Muscle of leg (tissue), 11 donors: ENCODE results near the gene VAV2. TPM values are rescaled to one million over a fixed set of nuclear protein-coding genes. Genes with fewer than 3 reads are reported as not detected.

ENCODE experiments used
- DNase-seq: peaks from one replicate; pipeline ENCODE4 v3.0.0; 2013
- H3K27ac ChIP-seq: one replicate; pipeline ENCODE4 v1.5.1; 2013; ENCODE audit warnings: mild to moderate bottlenecking, low read length, control low read depth
- H3K27me3 ChIP-seq: one replicate; pipeline ENCODE4 v1.6.1; 2013; ENCODE audit warnings: low read length; ENCODE audit not compliant: control insufficient read depth, insufficient read depth
- H3K36me3 ChIP-seq: one replicate; pipeline ENCODE4 v1.6.1; 2013; ENCODE audit warnings: low read length; ENCODE audit not compliant: control insufficient read depth, insufficient read depth
- H3K4me1 ChIP-seq: one replicate; pipeline ENCODE4 v1.6.1; 2013; ENCODE audit warnings: low read length; ENCODE audit not compliant: control insufficient read depth, insufficient read depth
- H3K4me3 ChIP-seq: one replicate; pipeline ENCODE4 v1.5.1; 2013; ENCODE audit warnings: low read length, control low read depth
- H3K9me3 ChIP-seq: replicated peaks from 2 replicates; pipeline ENCODE4 v1.6.1; 2013; ENCODE audit warnings: low read depth, low read length; ENCODE audit not compliant: control insufficient read depth
- WGBS: methylation state at CpG from one replicate; pipeline ENCODE4 v1.1.5; 2013; ENCODE audit warnings: missing lambda C conversion rate; ENCODE audit not compliant: insufficient coverage; 5-methylcytosine and 5-hydroxymethylcytosine counted together
- polyA plus RNA-seq, 8 donors: library from polyadenylated mRNA; unstranded; fragments of 120-200 nt; gene quantifications; one replicate each; pipeline versions ENCODE4 v1.2.1 to v1.2.3, GENCODE V29; 2013; ENCODE audit warnings: inconsistent platforms in 1 of 8, low replicate concordance in 1 of 8; ENCODE audit not compliant: insufficient read length in 8 of 8, insufficient read depth in 1 of 8
- total RNA-seq: library from RNA; stranded (reverse); fragments of 120-200 nt; gene quantifications from one replicate; pipeline ENCODE4 v1.2.4, GENCODE V29; 2013

Gene VAV2
- total and polyA plus RNA-seq, 9 donors = 7.4 to 19.1 (median 16.0) TPM

DNA sequence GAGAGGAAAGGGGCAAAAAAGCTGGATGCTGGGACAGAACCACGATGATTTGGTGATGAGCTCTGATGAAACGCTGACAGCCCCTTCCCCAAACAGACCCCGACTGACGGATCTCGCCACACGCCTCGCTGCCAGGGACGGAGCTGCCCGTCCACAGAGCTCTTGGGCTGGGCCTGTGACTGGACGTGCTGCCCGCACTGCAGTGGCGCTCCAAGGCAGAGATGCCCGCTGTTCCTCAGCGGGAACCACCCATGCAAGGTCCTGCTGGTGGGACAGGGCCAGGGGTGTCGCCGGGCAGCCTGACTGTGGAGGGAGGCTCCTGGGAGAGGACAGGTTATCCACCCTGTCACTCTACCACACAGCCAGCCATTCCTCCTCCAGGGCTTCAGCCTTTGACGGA is 187.9 kb downstream of the VAV2 start:
- Histone ChIP-seq H3K36me3 (peaks cover 46% of the 10 kb centered on the region), H3K27ac (no peak overlapping the region), H3K4me1 (no peaks in the 10 kb centered on the region), H3K9me3 (no peaks in the 10 kb centered on the region), H3K27me3 (no peaks in the 10 kb centered on the region), H3K4me3 (no peak overlapping the region)
- DNase-seq = no peak
- WGBS = 93% methylated on average over 12 of the region's 17 CpGs

DNA sequence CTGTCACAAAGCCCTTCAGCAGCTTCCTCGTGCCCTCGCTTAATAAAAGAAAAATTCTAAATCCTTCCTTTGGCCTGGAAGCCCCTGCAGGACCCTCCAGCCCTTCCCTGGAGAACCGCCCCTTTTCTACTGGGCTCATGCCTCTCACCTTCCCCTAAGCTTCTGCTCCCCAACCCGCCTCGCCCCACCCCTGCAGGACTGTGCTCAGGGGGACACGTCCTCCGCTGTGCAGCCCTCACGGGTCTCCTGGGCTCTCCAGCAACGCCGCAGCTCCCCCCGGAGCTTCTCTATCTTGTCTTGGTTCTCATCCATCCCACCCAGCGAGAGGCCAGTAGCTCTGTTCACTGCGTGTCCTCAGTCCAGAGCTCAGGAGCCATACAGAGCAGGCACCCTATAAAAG is 188.4 kb downstream of the VAV2 start:
- Histone ChIP-seq H3K4me1 (no peaks in the 10 kb centered on the region), H3K9me3 (no peaks in the 10 kb centered on the region), H3K27me3 (no peaks in the 10 kb centered on the region), H3K27ac (no peak overlapping the region), H3K4me3 (no peak overlapping the region), H3K36me3 (peaks cover 43% of the 10 kb centered on the region)
- 75% methylated on average over 10 of the region's 13 CpGs for WGBS
- DNase-seq = no peak

DNA sequence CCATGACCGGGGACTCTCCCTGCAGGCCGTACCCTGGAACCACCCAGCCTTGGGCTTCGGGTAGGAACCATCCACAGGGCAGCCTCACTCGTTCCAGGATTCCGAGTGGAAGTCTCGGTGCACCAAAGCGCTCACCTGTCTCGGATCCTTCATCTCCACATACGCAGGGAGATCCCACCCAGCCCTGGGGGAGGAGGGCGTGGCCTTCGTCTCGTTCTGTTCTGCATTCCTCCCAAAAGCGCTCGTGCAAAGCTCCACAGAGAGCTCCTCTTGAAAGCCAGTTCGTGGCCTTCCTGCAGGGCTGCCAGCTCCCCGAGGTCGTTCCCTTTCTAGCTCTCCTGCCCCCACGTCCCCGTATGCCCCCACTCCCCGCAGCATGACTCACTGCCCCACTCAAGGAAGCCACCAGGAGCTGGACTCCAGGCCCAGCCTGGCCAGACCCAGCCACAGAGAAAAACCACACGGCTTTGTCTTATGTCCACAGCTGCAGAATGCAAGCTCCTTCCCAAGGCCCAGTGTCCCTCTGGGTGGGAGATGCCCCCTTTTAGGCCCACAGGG is 189.0 kb downstream of the VAV2 start:
- no peak for DNase-seq
- no peaks in the 10 kb centered on the region for H3K4me1 ChIP-seq
- WGBS = 66% methylated on average over 18 of the region's 21 CpGs
- H3K36me3 ChIP-seq = peaks cover 40% of the 10 kb centered on the region
- no peaks in the 10 kb centered on the region for H3K27me3 ChIP-seq
- H3K9me3 ChIP-seq = no peaks in the 10 kb centered on the region
- H3K4me3 ChIP-seq = no peak overlapping the region
- no peak overlapping the region for H3K27ac ChIP-seq

DNA sequence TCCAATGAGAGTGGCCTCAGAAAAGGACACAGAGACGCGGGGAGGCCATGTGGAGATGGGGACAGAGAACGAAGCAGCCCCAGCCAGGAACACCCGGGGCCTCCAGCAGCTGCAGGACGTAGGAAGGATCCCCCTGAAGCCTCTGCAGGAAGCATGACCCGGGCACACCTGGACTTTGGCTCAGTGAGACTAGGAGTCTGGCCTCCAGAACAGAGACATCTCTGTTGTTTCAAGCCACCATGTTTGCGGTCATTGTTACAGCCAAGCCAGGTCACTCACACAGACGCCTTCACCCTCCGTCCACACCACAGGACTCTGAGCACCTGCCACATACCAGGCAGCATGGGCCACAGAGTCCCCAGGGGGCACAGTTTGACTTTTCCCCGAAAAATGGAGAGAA is 190.4 kb downstream of the VAV2 start:
- Histone ChIP-seq H3K9me3 (no peaks in the 10 kb centered on the region), H3K36me3 (peaks cover 29% of the 10 kb centered on the region), H3K4me1 (no peaks in the 10 kb centered on the region), H3K27me3 (no peaks in the 10 kb centered on the region), H3K27ac (no peak overlapping the region), H3K4me3 (no peak overlapping the region)
- WGBS = 68% methylated on average over 5 of the region's 10 CpGs
- DNase-seq = no peak

DNA sequence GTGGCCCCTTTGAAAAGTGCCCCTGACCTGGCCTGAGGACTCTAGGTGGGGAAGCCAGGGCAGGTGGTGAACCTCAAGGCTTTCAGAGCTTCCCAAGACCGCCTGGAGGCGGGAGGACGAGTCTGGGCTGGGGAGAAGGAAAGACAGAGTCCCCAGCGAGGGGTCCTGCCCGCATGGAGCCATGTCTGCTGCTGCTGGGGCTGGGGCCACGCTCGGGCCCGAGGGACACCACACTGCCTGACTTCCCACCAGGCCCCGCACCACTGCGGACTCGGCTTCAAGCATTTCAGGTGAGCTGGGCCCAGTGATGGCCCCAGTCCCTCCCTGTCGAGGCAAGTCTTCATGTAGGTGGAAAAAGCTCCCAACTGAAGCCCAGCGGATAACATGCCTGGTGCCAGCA is 191.9 kb downstream of the VAV2 start:
- no peak overlapping the region for H3K27ac ChIP-seq
- H3K9me3 ChIP-seq = no peaks in the 10 kb centered on the region
- H3K4me3 ChIP-seq = no peak overlapping the region
- H3K4me1 ChIP-seq = no peaks in the 10 kb centered on the region
- DNase-seq = no peak
- peaks cover 19% of the 10 kb centered on the region for H3K36me3 ChIP-seq
- 82% methylated on average over 13 of the region's 13 CpGs for WGBS
- H3K27me3 ChIP-seq = no peaks in the 10 kb centered on the region

DNA sequence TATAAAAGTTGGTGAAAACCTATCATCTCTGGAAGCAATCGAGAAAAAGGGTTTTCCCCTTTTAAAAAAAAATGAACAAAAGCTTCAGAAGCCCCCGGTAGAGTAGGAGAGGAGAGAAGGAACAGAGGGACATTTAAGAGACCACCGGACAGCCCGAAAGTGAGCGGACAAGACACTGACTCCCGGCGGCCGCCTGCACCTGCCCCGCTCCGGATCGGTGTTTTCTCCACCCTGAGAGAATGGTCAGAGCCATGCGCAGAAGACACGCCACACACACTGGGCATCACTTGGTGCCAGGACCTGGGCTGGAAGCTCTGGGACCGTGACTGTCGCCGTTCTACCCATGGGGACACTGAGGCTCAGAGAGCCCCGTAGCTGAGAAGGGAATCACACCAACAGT is 192.4 kb downstream of the VAV2 start:
- no peak overlapping the region for H3K27ac ChIP-seq
- H3K27me3 ChIP-seq = no peaks in the 10 kb centered on the region
- peaks cover 17% of the 10 kb centered on the region for H3K36me3 ChIP-seq
- no peaks in the 10 kb centered on the region for H3K9me3 ChIP-seq
- H3K4me1 ChIP-seq = peaks cover under 1% of the 10 kb centered on the region
- WGBS = 93% methylated on average over 15 of the region's 17 CpGs
- DNase-seq = no peak
- H3K4me3 ChIP-seq = no peak overlapping the region

DNA sequence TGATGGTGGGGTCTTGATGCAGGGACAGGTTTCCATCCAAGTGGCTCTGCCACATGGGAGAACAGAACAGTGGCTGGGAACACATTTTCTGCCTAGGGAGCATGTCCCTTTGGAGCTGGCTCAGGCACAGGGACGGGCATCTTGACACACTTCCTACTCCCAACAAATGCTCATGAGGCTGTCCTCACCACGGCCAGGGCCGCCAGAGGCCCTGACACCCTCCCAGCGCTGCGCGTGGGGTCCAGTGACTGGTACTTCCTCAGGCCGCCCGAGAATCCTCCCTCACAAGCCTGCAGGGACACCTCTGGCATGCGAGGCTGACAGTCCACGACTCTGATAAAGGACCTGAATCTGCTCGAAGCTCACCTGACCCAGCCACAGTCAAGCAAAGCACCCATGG is 193.0 kb downstream of the VAV2 start:
- WGBS = 88% methylated on average over 11 of the region's 11 CpGs
- peaks cover 20% of the 10 kb centered on the region for H3K36me3 ChIP-seq
- DNase-seq = no peak
- H3K9me3 ChIP-seq = no peaks in the 10 kb centered on the region
- no peak overlapping the region for H3K4me3 ChIP-seq
- no peaks in the 10 kb centered on the region for H3K27me3 ChIP-seq
- H3K27ac ChIP-seq = no peak overlapping the region
- peaks cover 6% of the 10 kb centered on the region for H3K4me1 ChIP-seq

DNA sequence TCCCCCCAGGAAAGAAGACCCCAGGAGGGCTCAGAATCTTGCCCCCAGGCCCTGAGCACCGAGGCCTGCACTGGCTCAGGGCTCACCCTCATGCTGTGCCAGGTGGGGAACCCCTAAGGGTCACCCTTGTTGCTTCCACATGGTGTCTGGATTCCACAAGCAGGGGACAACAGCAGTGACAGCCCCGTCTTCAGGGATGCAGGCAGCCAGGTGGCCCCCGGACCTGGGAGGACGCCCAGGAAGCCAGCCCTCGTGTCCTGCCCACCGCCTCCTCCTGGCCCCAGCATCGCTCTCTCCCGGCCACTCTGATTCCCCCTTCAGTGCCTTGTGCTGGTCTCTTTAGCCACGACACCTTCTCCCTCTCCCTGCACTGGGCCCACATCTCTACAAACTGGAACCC is 194.0 kb downstream of the VAV2 start:
- H3K27me3 ChIP-seq = no peaks in the 10 kb centered on the region
- peaks cover 20% of the 10 kb centered on the region for H3K36me3 ChIP-seq
- H3K4me3 ChIP-seq = no peak overlapping the region
- DNase-seq = no peak
- no peak overlapping the region for H3K27ac ChIP-seq
- WGBS = 84% methylated on average over 9 of the region's 9 CpGs
- H3K9me3 ChIP-seq = no peaks in the 10 kb centered on the region
- H3K4me1 ChIP-seq = peaks cover 16% of the 10 kb centered on the region

DNA sequence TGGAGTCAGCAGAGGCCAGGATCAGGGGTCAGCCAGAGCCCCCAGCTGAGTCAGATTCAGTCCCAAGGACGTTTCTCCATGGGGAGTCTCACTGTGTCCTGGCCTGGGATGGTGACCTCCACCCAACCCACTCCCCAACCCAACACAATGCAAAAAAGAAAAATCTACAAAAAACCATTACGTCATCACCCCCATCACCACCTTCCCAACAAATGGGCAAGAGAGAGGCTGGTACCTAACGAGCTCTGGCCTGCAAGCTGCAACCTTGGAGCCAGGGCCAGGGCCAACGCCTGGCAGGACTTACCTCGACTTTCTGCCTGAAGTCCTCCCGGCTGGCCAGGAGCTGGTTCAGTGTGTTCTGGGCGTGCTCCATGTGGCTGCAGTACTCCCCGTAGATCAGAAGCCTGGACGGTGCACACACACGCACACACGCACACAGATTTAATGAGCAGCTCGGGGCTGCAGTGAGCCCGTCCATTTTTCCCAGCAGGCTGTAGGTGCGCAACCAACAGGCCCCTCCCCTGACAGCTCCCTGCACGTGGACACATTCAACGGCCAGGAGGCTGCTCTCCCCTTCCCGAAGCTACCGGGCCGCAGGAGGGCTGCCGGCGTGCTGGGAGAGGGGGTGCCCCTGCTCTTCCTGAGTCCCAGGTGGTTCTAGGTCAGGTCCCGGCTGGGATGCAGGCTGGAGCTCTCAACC is 194.6 kb downstream of the VAV2 start:
- Histone ChIP-seq H3K4me1 (peaks cover 22% of the 10 kb centered on the region), H3K4me3 (no peak overlapping the region), H3K27ac (no peak overlapping the region), H3K36me3 (peaks cover 19% of the 10 kb centered on the region), H3K27me3 (no peaks in the 10 kb centered on the region), H3K9me3 (no peaks in the 10 kb centered on the region)
- 65% methylated on average over 14 of the region's 22 CpGs for WGBS
- no peak for DNase-seq

DNA sequence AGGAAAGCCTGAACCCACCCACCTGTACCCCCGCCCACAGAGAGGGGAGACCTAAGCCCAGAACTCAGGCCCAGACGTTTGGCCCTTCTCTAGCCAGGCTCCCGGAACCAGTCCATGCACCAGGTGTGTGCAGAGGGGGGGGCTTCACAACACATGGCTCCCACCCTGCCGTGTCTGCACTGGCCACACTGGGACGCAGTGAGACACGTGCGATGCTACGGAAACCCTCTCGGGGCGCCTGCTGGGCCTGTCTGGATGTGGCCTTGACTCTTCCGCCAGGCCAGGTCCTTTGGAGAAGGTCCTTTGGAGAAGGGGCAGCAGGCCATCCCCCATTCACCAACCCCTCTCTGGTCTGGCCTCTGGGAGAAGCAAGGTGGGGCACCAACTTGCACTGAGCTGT is 195.6 kb downstream of the VAV2 start:
- H3K4me3 ChIP-seq = no peak overlapping the region
- WGBS = 92% methylated on average over 6 of the region's 11 CpGs
- H3K36me3 ChIP-seq = peaks cover 22% of the 10 kb centered on the region
- H3K27ac ChIP-seq = no peak overlapping the region
- H3K9me3 ChIP-seq = no peaks in the 10 kb centered on the region
- no peaks in the 10 kb centered on the region for H3K27me3 ChIP-seq
- H3K4me1 ChIP-seq = peaks cover 22% of the 10 kb centered on the region
- no peak for DNase-seq
